GM12878 (cell line): ENCODE results near the gene LRRC73. TPM values are rescaled to one million over a fixed set of nuclear protein-coding genes. Genes with fewer than 3 reads are reported as not detected.
A peak's percentile ranks its signal among the peaks of the same experiment; 100 is the strongest.

Source experiments
- ATAC-seq: fragments of 200-7000 bp; cut with Tn5 transposase; 3 replicates; pipeline ENCODE4 v1.9.1; 2020; ENCODE audit warnings: mild to moderate bottlenecking, moderate library complexity
- BruUV-seq: library from RNA; stranded (reverse); fragments of 400-500 nt; replicated peaks from 2 replicates; lab custom pipeline; 2021; lab: Mats Ljungman, UMichigan
- CTCF ChIA-PET: fragments of 300-600 bp; sonication (Branson Sonifier 250); formaldehyde crosslinking; extraction: SDS; loops from one replicate; lab custom pipeline; 2021; ENCODE audit warnings: inconsistent platforms; lab: Yijun Ruan, JAX
- POLR2A ChIA-PET: fragments of 350-600 bp; formaldehyde crosslinking; extraction: SDS; loops from one replicate; lab custom pipeline; 2021; ENCODE audit warnings: inconsistent platforms; lab: Charles Lee
- RAD21 ChIA-PET: fragments of 300-600 bp; sonication (Branson Sonifier 250); formaldehyde crosslinking; loops from one replicate; lab custom pipeline; 2023; ENCODE audit warnings: antibody characterized with exemption; ENCODE audit not compliant: unreplicated experiment; lab: Charles Lee
- SMC1A ChIA-PET: fragments of 300-600 bp; sonication (Branson Sonifier 250); formaldehyde crosslinking; loops from one replicate; lab custom pipeline; 2023; ENCODE audit not compliant: unreplicated experiment, uncharacterized antibody; lab: Charles Lee
- DNase-seq: peaks from one replicate; pipeline ENCODE4 v3.0.0-alpha.2; 2011; ENCODE audit warnings: low read depth, low spot score
- FAIRE-seq: peaks from 3 replicates; lab custom pipeline; 2011; peaks lifted over from hg19 to GRCh38; lab: Jason Lieb, UNC
- H2AFZ ChIP-seq: 2 replicates; pipeline ENCODE4 v1.6.0; 2011; ENCODE audit warnings: low read depth, low read length, control low read depth; ENCODE audit not compliant: control insufficient read depth
- H3K27ac ChIP-seq: 2 replicates; pipeline ENCODE4 v1.5.1; 2011; ENCODE audit warnings: control low read depth; ENCODE audit not compliant: control insufficient read depth, insufficient read depth
- H3K27me3 ChIP-seq, 2 experiments: replicated peaks in 1 of 2; 2 replicates each; pipeline versions ENCODE4 v1.6.0 to v1.6.1; 2011; ENCODE audit warnings: low read length in 1 of 2; ENCODE audit not compliant: control insufficient read depth in 2 of 2, insufficient read depth in 2 of 2
- H3K36me3 ChIP-seq, 2 experiments: 2 replicates each; pipeline ENCODE4 v1.5.1; 2011; ENCODE audit warnings: low read length in 1 of 2; ENCODE audit not compliant: control insufficient read depth in 2 of 2, insufficient read depth in 2 of 2
- H3K4me1 ChIP-seq: 2 replicates; pipeline ENCODE4 v1.6.1; 2011; ENCODE audit warnings: mild to moderate bottlenecking, low read length, moderate library complexity, mixed read lengths; ENCODE audit not compliant: control insufficient read depth, insufficient read depth
- H3K4me2 ChIP-seq: 2 replicates; pipeline ENCODE4 v1.6.0; 2011; ENCODE audit warnings: control low read depth; ENCODE audit not compliant: control insufficient read depth, insufficient read depth
- H3K4me3 ChIP-seq: fragments of 200-600 bp; sonication (generic); 2 replicates; pipeline ENCODE4 v1.5.1; 2016
- H3K79me2 ChIP-seq: 2 replicates; pipeline ENCODE4 v1.6.0; 2011; ENCODE audit warnings: low read length; ENCODE audit not compliant: control insufficient read depth, insufficient read depth
- H3K9ac ChIP-seq: 2 replicates; pipeline ENCODE4 v1.8.0; 2011; ENCODE audit warnings: low read length, control low read depth, mixed read lengths; ENCODE audit not compliant: control insufficient read depth, insufficient read depth
- H3K9me3 ChIP-seq: replicated peaks from 3 replicates; pipeline ENCODE4 v1.5.1; 2011; ENCODE audit warnings: mild to moderate bottlenecking, low read length; ENCODE audit not compliant: control insufficient read depth, insufficient read depth
- H4K20me1 ChIP-seq: 2 replicates; pipeline ENCODE4 v1.6.0; 2011; ENCODE audit not compliant: control insufficient read depth, insufficient read depth
- BHLHE40 ChIP-seq, 2 experiments: fragments of 450-650 bp in 1 of 2; IDR thresholded peaks; 2 replicates each; pipeline ENCODE4 v1.6.1; 2011 to 2017; ENCODE audit warnings: low read depth in 2 of 2, borderline replicate concordance in 1 of 2, improper control_type of control experiment in 1 of 2, low read length in 1 of 2, mild to moderate bottlenecking in 1 of 2
- FOXM1 ChIP-seq: IDR thresholded peaks from 2 replicates; pipeline ENCODE4 v1.6.1; 2012; ENCODE audit warnings: low read depth, mild to moderate bottlenecking, inconsistent platforms, low read length, moderate library complexity
- GABPA ChIP-seq: IDR thresholded peaks from 2 replicates; pipeline ENCODE4 v1.6.1; 2014; ENCODE audit warnings: antibody characterized with exemption, low read depth, mild to moderate bottlenecking, inconsistent platforms
- HDAC6 ChIP-seq: fragments of 200-600 bp; sonication (generic); IDR thresholded peaks from one replicate; pipeline ENCODE4 v1.8.0; 2017; ENCODE audit warnings: antibody characterized with exemption; ENCODE audit not compliant: unreplicated experiment
- MTA3 ChIP-seq: IDR thresholded peaks from 2 replicates; pipeline ENCODE4 v1.6.1; 2012; ENCODE audit warnings: low read length, inconsistent platforms, borderline replicate concordance
- NFIC ChIP-seq: IDR thresholded peaks from 2 replicates; pipeline ENCODE4 v1.6.1; 2012; ENCODE audit warnings: low read depth, mild to moderate bottlenecking, inconsistent platforms, low read length, moderate library complexity
- NR2C1 ChIP-seq: fragments of 450-650 bp; IDR thresholded peaks from 2 replicates; pipeline ENCODE4 v1.6.1; 2017; ENCODE audit warnings: antibody characterized with exemption, mild to moderate bottlenecking, moderate library complexity
- NR2F1 ChIP-seq: fragments of 450-650 bp; conservative IDR thresholded peaks from 2 replicates; pipeline ENCODE4 v1.6.1; 2017; ENCODE audit warnings: mild to moderate bottlenecking
- RAD21 ChIP-seq: IDR thresholded peaks from 2 replicates; pipeline ENCODE4 v1.6.1; 2011; ENCODE audit warnings: mild to moderate bottlenecking, low read depth, low read length, moderate library complexity; ENCODE audit not compliant: insufficient read depth
- RUNX3 ChIP-seq: IDR thresholded peaks from 2 replicates; pipeline ENCODE4 v1.6.1; 2012; ENCODE audit warnings: low read length, inconsistent platforms
- SIN3A ChIP-seq: IDR thresholded peaks from 2 replicates; pipeline ENCODE4 v1.6.1; 2012; ENCODE audit warnings: low read depth, low read length, improper control_type of control experiment
- WGBS: methylation state at CpG from one replicate; pipeline ENCODE4 v1.1.6; 2016; ENCODE audit warnings: low lambda C conversion rate; ENCODE audit not compliant: insufficient replicate concordance, insufficient coverage; ENCODE audit errors: missing lambda C conversion rate; 5-methylcytosine and 5-hydroxymethylcytosine counted together
- in situ Hi-C: fragments of 300-500 bp; cut with MboI; formaldehyde crosslinking; loops from 9 replicates; pipeline ENCODE4 v1.14.3; 2018; ENCODE audit warnings: mixed read lengths
- intact Hi-C: fragments of 100-400 bp; cut with micrococcal nuclease; formaldehyde crosslinking; loops from one replicate; pipeline ENCODE4 v1.14.2; 2022; ENCODE audit not compliant: unreplicated experiment
- polyA plus RNA-seq, 11 experiments: library from polyadenylated mRNA; depleted of rRNA in 4 of 11; unstranded in 6 of 11; stranded (reverse) in 5 of 11; fragments of >200 nt; fragmentation: Nextera tagmentation in 4 of 11; fragmentation: Illumina TruSeq in 1 of 11; extraction: Ambion mirVana in 4 of 11; extraction: Trizol in 1 of 11; gene quantifications; 1 replicate in 1 of 11; 2 replicates in 10 of 11; pipeline versions ENCODE4 v1.2.1 to v1.2.3, GENCODE V29; 2011 to 2016; ENCODE audit warnings: inconsistent platforms in 2 of 11, missing spikeins in 2 of 11, low read depth in 1 of 11
- total RNA-seq, 4 experiments: library from RNA; depleted of rRNA in 3 of 4; stranded (reverse); fragments of >200 nt in 3 of 4; fragmentation: Illumina TruSeq in 1 of 4; extraction: Trizol in 1 of 4; gene quantifications; 2 replicates each; pipeline versions ENCODE4 v1.2.1 to v1.2.3, GENCODE V29; 2013 to 2021
- TF ChIP-seq, protein P1 (sequence below): fragments of 450-650 bp; IDR thresholded peaks from 2 replicates; pipeline ENCODE4 v1.6.1; 2018; ENCODE audit warnings: borderline replicate concordance, mild to moderate bottlenecking; ENCODE audit not compliant: partially characterized antibody
- TF ChIP-seq, protein P2 (sequence below): IDR thresholded peaks from 2 replicates; pipeline ENCODE4 v1.6.1; 2011; ENCODE audit warnings: borderline replicate concordance, low read depth, mild to moderate bottlenecking, moderate library complexity, low read length; ENCODE audit not compliant: insufficient read depth, poor library complexity, severe bottlenecking
- TF ChIP-seq, protein P3 (sequence below): fragments of 450-650 bp; IDR thresholded peaks from 2 replicates; pipeline ENCODE4 v1.6.1; 2017; ENCODE audit warnings: mild to moderate bottlenecking, low read depth, inconsistent platforms; ENCODE audit not compliant: poor library complexity, severe bottlenecking

LRRC73 gene
- total and polyA plus RNA-seq, 10 of the 15 experiments (the other 5 are each of a cell fraction or from before 2014, with no cell fraction given) = 0.13 TPM; not detected in 9

DNA sequence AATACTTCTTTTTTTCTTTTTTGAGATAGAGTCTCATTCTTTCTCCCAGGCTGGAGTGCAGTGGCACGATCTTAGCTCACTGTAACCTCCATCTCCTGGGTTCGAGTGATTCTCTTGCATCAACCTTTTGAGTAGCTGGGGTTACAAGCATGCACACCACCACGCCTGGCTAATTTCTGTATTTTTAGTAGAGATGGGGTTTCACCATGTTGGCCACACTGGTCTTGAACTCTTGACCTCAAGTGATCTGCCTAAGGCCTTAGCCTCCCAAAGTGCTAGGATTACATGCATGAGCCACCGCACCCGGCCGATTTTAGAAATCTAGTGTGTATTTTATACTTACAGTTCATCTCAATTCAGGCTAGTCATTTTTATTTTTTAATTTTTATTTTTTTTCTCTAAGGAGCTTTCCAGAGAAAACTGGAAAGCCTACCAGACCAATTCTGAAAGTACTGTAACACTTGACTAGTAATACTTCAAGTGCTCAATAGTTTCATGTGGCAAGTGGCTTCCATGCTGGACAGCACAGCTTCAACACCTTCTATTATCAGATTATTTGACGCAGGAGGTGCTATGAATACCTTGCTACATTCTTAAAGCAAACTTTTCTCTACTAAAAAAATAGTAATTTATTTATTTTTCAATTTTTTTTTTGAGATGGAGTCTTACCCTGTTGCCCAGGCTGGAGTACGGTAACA is 31.8 kb upstream of the LRRC73 start:
- POLR2A ChIA-PET = interaction anchor here (0.6 kb wide), 1 partner anchor 956 kb away, joined by 3 read pairs; no protein-coding TSS in a partner anchor
- RAD21 ChIA-PET = interaction anchor here (1.3 kb wide), 1 partner anchor 29 kb away, joined by 4 read pairs; no protein-coding TSS in a partner anchor
- TF ChIP-seq, protein P1, sequence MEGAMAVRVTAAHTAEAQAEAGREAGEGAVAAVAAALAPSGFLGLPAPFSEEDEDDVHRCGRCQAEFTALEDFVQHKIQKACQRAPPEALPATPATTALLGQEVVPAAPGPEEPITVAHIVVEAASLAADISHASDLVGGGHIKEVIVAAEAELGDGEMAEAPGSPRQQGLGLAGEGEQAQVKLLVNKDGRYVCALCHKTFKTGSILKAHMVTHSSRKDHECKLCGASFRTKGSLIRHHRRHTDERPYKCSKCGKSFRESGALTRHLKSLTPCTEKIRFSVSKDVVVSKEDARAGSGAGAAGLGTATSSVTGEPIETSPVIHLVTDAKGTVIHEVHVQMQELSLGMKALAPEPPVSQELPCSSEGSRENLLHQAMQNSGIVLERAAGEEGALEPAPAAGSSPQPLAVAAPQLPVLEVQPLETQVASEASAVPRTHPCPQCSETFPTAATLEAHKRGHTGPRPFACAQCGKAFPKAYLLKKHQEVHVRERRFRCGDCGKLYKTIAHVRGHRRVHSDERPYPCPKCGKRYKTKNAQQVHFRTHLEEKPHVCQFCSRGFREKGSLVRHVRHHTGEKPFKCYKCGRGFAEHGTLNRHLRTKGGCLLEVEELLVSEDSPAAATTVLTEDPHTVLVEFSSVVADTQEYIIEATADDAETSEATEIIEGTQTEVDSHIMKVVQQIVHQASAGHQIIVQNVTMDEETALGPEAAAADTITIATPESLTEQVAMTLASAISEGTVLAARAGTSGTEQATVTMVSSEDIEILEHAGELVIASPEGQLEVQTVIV = no peak
- TF ChIP-seq, protein P2, sequence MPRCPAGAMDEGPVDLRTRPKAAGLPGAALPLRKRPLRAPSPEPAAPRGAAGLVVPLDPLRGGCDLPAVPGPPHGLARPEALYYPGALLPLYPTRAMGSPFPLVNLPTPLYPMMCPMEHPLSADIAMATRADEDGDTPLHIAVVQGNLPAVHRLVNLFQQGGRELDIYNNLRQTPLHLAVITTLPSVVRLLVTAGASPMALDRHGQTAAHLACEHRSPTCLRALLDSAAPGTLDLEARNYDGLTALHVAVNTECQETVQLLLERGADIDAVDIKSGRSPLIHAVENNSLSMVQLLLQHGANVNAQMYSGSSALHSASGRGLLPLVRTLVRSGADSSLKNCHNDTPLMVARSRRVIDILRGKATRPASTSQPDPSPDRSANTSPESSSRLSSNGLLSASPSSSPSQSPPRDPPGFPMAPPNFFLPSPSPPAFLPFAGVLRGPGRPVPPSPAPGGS = peak; percentile 58
- TF ChIP-seq MTA3 (peak; percentile 60; the same call in 1 of the 2 replicates), HDAC6 (no peak), NR2F1 (peak; percentile 92), BHLHE40 (IDR thresholded peaks at IDR 0.05; ENCODE audit: borderline replicate concordance in 1 of 2, low read depth in 2 of 2, low read length in 1 of 2) (0 out of 4 replicates have a peak, but pooled peaks of 1 of the 2 experiments have one; percentile 26), SIN3A (no peak), NFIC (peak; percentile 73), GABPA (0 out of 2 replicates have a peak, but pooled peaks have one; percentile 10), RUNX3 (peak; percentile 74), NR2C1 (0 out of 2 replicates have a peak, but pooled peaks have one; percentile 2), RAD21 (no peak), FOXM1 (peak; percentile 65; the same call in 1 of the 2 replicates)
- TF ChIP-seq, protein P3, sequence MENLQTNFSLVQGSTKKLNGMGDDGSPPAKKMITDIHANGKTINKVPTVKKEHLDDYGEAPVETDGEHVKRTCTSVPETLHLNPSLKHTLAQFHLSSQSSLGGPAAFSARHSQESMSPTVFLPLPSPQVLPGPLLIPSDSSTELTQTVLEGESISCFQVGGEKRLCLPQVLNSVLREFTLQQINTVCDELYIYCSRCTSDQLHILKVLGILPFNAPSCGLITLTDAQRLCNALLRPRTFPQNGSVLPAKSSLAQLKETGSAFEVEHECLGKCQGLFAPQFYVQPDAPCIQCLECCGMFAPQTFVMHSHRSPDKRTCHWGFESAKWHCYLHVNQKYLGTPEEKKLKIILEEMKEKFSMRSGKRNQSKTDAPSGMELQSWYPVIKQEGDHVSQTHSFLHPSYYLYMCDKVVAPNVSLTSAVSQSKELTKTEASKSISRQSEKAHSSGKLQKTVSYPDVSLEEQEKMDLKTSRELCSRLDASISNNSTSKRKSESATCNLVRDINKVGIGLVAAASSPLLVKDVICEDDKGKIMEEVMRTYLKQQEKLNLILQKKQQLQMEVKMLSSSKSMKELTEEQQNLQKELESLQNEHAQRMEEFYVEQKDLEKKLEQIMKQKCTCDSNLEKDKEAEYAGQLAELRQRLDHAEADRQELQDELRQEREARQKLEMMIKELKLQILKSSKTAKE = peak; percentile 36

More for the DNA sequence above, 31.8 kb upstream of the LRRC73 start:
- H3K4me1 ChIP-seq = peaks cover 8% of the 10 kb centered on the region
- H3K9ac ChIP-seq = no peak overlapping the region
- FAIRE-seq (peak; percentile 78), ATAC-seq (peak; percentile 85), DNase-seq (no peak)
- 42% methylated on average over 8 of the region's 8 CpGs for WGBS
- TSS peak; percentile 24 for BruUV-seq
- no peak overlapping the region for H2AFZ ChIP-seq
- no peak overlapping the region for H3K27ac ChIP-seq
- H3K4me2 ChIP-seq = no peak overlapping the region
- H3K27me3 ChIP-seq = no peaks in the 10 kb centered on the region
- intact Hi-C loops = no loop called here
- in situ Hi-C loops = no loop called here
- no peaks in the 10 kb centered on the region for H3K9me3 ChIP-seq
- H4K20me1 ChIP-seq = peaks cover 2% of the 10 kb centered on the region; the same call in 1 of the 2 replicates
- H3K4me3 ChIP-seq = no peak overlapping the region
- no peaks in the 10 kb centered on the region for H3K79me2 ChIP-seq
- ChIA-PET SMC1A (interaction anchor here (0.7 kb wide), 1 partner anchor 158 kb away, joined by 4 read pairs; no protein-coding TSS in a partner anchor), CTCF (interaction anchor here (1.0 to 1.3 kb wide), 3 partner anchors 10 to 183 kb away, joined by 3 to 4 read pairs (median 4); no protein-coding TSS in a partner anchor)
- peaks cover 6 to 24% of the 10 kb centered on the region in 2 experiments for H3K36me3 ChIP-seq
